HEK293 (cell line): ENCODE results near the gene SLC39A10.
"Not testable (repeated sequence)": the region's sequence is repeated elsewhere in the genome, so short reads cannot be mapped to it uniquely, and the experiment has no call there.

Experiments used
- CTCF ChIA-PET: fragments of 350-600 bp; formaldehyde crosslinking; extraction: SDS; loops from one replicate; lab custom pipeline; 2021; ENCODE audit warnings: antibody characterized with exemption; lab: Yijun Ruan, JAX
- POLR2A ChIA-PET: fragments of 300-600 bp; formaldehyde crosslinking; extraction: SDS; loops from one replicate; lab custom pipeline; 2020; ENCODE audit warnings: antibody characterized with exemption, inconsistent platforms; lab: Yijun Ruan, JAX
- H3K27ac ChIP-seq: fragments of 200-500 bp; sonication (Bioruptor generic); 2 replicates; pipeline ENCODE4 v1.5.1; 2014; ENCODE audit warnings: low read depth, low read length, control low read depth, inconsistent platforms; ENCODE audit errors: extremely low read depth
- H3K36me3 ChIP-seq, 2 experiments: fragments of 200-500 bp in 1 of 2; sonication (Bioruptor generic) in 1 of 2; 1 replicate in 1 of 2; 2 replicates in 1 of 2; pipeline ENCODE4 v1.5.1; 2014 to 2017; ENCODE audit warnings: inconsistent platforms in 2 of 2, low read length in 2 of 2; ENCODE audit not compliant: control insufficient read depth in 2 of 2, insufficient read depth in 1 of 2
- H3K4me1 ChIP-seq: fragments of 200-500 bp; sonication (Bioruptor generic); 2 replicates; pipeline ENCODE4 v1.5.1; 2014; ENCODE audit warnings: mild to moderate bottlenecking, low read length, inconsistent platforms; ENCODE audit not compliant: control insufficient read depth, insufficient read depth
- H3K4me3 ChIP-seq: 2 replicates; pipeline ENCODE4 v1.5.1; 2011; ENCODE audit warnings: low read depth, mild to moderate bottlenecking, control low read depth, low read length, moderate library complexity
- H3K9me3 ChIP-seq: fragments of 200-500 bp; sonication (Bioruptor generic); 2 replicates; pipeline ENCODE4 v1.5.1; 2014; ENCODE audit warnings: low read depth, low read length, inconsistent platforms; ENCODE audit not compliant: control insufficient read depth, insufficient read depth
- ZFP41 ChIP-seq: fragments of 450-650 bp; formaldehyde crosslinking; IDR thresholded peaks from 2 replicates; pipeline ENCODE4 v1.5.1; 2016; ENCODE audit warnings: missing biosample characterization, missing genetic modification characterization, borderline replicate concordance
- ZNF174 ChIP-seq: fragments of 450-650 bp; formaldehyde crosslinking; IDR thresholded peaks from 2 replicates; pipeline ENCODE4 v1.5.0; 2017; ENCODE audit warnings: missing biosample characterization, mild to moderate bottlenecking, missing genetic modification characterization
- ZNF214 ChIP-seq: fragments of 450-650 bp; formaldehyde crosslinking; IDR thresholded peaks from 2 replicates; pipeline ENCODE4 v1.5.1; 2017; ENCODE audit warnings: missing biosample characterization, mild to moderate bottlenecking, missing genetic modification characterization, borderline replicate concordance
- ZNF274 ChIP-seq, 2 experiments: fragments of 200-500 bp in 1 of 2; fragments of 450-650 bp in 1 of 2; sonication (Bioruptor generic) in 1 of 2; formaldehyde crosslinking in 1 of 2; IDR thresholded peaks; 2 replicates each; pipeline versions ENCODE4 v1.5.1 to v1.6.1; 2014 to 2016; ENCODE audit warnings: borderline replicate concordance in 1 of 2, inconsistent platforms in 1 of 2, low read length in 1 of 2, missing biosample characterization in 1 of 2, missing genetic modification characterization in 1 of 2
- ZNF391 ChIP-seq: fragments of 450-650 bp; formaldehyde crosslinking; IDR thresholded peaks from 2 replicates; pipeline ENCODE4 v1.5.1; 2016; ENCODE audit warnings: low read depth, missing biosample characterization, missing genetic modification characterization, borderline replicate concordance
- ZNF529 ChIP-seq: fragments of 450-650 bp; formaldehyde crosslinking; IDR thresholded peaks from 2 replicates; pipeline ENCODE4 v1.5.1; 2017; ENCODE audit warnings: missing genetic modification characterization, missing biosample characterization; ENCODE audit not compliant: insufficient replicate concordance
- ZNF658 ChIP-seq: fragments of 450-650 bp; formaldehyde crosslinking; IDR thresholded peaks from 2 replicates; pipeline ENCODE4; 2016; ENCODE audit warnings: missing biosample characterization, missing genetic modification characterization
- ZNF701 ChIP-seq: fragments of 450-650 bp; formaldehyde crosslinking; IDR thresholded peaks from 2 replicates; pipeline ENCODE4 v1.5.1; 2016; ENCODE audit warnings: missing biosample characterization, missing genetic modification characterization
- ZNF768 ChIP-seq: fragments of 450-650 bp; formaldehyde crosslinking; IDR thresholded peaks from 2 replicates; pipeline ENCODE4 v1.5.1; 2018; ENCODE audit warnings: missing biosample characterization, mild to moderate bottlenecking, missing genetic modification characterization
- ZNF785 ChIP-seq: fragments of 450-650 bp; formaldehyde crosslinking; IDR thresholded peaks from 2 replicates; pipeline ENCODE4 v1.5.1; 2016; ENCODE audit warnings: missing biosample characterization, missing genetic modification characterization
- ZNF791 ChIP-seq: fragments of 450-650 bp; formaldehyde crosslinking; IDR thresholded peaks from 2 replicates; pipeline ENCODE4 v1.5.1; 2016; ENCODE audit warnings: missing biosample characterization, missing genetic modification characterization
- ZNF843 ChIP-seq: fragments of 450-650 bp; formaldehyde crosslinking; IDR thresholded peaks from 2 replicates; pipeline ENCODE4 v1.5.1; 2016; ENCODE audit warnings: missing biosample characterization, missing genetic modification characterization
- TF ChIP-seq, protein P1 (sequence below): fragments of 450-650 bp; formaldehyde crosslinking; IDR thresholded peaks from 2 replicates; pipeline ENCODE4 v1.5.1; 2016; ENCODE audit warnings: missing biosample characterization, missing genetic modification characterization
- TF ChIP-seq, protein P2 (sequence below): fragments of 450-650 bp; formaldehyde crosslinking; IDR thresholded peaks from 2 replicates; pipeline ENCODE4 v1.5.1; 2016; ENCODE audit warnings: missing biosample characterization, missing genetic modification characterization
- TF ChIP-seq, protein P3 (sequence below): fragments of 450-650 bp; formaldehyde crosslinking; IDR thresholded peaks from 2 replicates; pipeline ENCODE4 v1.5.1; 2016; ENCODE audit warnings: missing biosample characterization, missing genetic modification characterization
- TF ChIP-seq, protein P4 (sequence below): fragments of 450-650 bp; formaldehyde crosslinking; IDR thresholded peaks from 2 replicates; pipeline ENCODE4 v1.5.1; 2016; ENCODE audit warnings: missing biosample characterization, missing genetic modification characterization, low read depth
- TF ChIP-seq, protein P5 (sequence below): fragments of 450-650 bp; formaldehyde crosslinking; IDR thresholded peaks from 2 replicates; pipeline ENCODE4 v1.5.1; 2017; ENCODE audit warnings: missing biosample characterization, missing genetic modification characterization

SLC39A10 gene

DNA sequence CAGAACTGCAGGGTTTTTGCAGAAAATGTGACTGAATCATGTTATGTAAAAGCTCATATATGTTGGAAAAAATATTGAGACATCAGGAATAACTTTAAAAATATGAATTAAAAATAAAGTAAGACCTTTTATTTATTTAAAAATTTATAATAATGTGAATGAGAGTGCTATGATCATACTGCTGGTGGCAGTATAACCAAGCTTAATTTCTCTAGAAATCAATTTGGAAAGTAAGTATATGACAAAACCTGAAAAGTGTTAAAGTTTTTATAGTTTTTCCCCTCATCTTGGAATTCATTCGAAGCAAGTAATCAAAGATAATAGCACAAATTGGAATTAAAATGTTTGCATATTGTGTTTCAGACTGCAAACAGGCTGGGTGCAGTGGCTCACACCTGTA is 7.5 kb downstream of the SLC39A10 start (continued):
- TF ChIP-seq, protein P1, sequence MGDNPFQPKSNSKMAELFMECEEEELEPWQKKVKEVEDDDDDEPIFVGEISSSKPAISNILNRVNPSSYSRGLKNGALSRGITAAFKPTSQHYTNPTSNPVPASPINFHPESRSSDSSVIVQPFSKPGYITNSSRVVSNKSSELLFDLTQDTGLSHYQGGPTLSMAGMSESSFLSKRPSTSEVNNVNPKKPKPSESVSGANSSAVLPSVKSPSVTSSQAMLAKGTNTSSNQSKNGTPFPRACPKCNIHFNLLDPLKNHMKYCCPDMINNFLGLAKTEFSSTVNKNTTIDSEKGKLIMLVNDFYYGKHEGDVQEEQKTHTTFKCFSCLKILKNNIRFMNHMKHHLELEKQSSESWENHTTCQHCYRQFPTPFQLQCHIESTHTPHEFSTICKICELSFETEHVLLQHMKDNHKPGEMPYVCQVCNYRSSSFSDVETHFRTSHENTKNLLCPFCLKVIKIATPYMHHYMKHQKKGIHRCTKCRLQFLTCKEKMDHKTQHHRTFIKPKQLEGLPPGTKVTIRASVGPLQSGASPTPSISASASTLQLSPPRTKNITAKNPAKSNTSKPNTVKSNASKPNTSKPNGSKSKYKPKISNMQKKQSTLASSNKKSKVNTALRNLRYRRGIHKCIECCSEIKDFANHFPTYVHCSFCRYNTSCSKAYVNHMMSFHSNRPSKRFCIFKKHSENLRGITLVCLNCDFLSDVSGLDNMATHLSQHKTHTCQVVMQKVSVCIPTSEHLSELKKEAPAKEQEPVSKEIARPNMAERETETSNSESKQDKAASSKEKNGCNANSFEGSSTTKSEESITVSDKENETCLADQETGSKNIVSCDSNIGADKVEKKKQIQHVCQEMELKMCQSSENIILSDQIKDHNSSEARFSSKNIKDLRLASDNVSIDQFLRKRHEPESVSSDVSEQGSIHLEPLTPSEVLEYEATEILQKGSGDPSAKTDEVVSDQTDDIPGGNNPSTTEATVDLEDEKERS (tag by site-specific recombination): no peak
- TF ChIP-seq, protein P2, sequence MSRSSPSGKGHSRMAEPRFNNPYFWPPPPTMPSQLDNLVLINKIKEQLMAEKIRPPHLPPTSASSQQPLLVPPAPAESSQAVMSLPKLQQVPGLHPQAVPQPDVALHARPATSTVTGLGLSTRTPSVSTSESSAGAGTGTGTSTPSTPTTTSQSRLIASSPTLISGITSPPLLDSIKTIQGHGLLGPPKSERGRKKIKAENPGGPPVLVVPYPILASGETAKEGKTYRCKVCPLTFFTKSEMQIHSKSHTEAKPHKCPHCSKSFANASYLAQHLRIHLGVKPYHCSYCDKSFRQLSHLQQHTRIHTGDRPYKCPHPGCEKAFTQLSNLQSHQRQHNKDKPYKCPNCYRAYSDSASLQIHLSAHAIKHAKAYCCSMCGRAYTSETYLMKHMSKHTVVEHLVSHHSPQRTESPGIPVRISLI (tag by site-specific recombination): no peak
- TF ChIP-seq ZNF529 (tag by site-specific recombination) (no peak), ZNF174 (tag by site-specific recombination) (no peak)

DNA sequence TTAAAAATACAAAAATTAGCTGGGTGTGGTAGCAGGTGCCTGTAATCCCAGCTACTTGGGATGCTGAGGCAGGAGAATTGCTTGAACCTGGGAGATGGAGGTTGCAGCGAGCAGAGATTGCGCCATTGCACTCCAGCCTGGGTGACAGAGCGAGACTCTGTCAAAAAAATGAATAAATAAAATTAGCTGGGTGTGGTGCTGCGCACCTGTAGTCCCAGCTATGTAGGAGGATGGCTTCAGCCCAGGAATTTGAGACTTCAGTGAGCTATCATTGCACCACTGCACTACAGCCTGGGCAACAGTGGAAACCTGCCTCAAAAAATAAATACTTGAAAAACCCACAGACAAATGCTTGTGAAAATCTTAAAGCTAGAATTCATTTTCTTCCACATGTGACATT is 8.1 kb downstream of the SLC39A10 start:
- H3K36me3 ChIP-seq, H3K9me3 ChIP-seq, H3K4me3 ChIP-seq, H3K27ac ChIP-seq, H3K4me1 ChIP-seq: not testable (repeated sequence)
- ChIA-PET CTCF (interaction anchor here (1.2 to 2.1 kb wide), 5 partner anchors 89 to 402 kb away, joined by 3 to 11 read pairs (median 8); partner anchors contain the start of gene DNAH7), POLR2A (interaction anchor here (2.0 kb wide), 1 partner anchor 8 kb away, joined by 7 read pairs; the partner anchor contains the start of gene SLC39A10)

DNA sequence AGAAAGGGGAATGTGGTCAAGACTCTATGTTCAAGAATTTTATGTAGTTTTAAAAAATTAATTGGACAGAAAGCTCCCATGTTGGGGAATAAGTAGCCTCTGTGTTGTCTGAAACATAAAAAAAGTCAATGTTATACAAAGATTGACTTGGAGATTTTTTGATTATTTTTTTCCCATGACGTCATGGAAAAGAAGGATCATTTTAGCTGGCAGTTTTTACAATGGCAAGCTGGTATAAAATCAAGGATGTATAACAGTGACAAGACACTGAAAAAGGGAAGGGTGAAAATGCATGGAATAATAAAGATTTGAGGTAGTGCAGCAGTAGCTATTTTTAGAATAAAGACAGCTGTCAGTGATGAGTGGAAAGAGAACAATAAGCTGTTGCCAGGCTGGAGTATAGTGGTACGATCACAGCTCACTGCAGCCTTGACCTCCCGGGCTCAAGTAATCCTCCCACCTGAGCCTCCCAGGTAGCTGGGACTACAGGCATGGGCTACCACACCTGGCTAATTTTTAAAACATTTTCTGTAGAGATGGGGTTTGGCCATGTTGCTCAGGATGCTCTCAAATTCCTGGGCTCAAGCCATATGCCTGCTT is 9.2 kb downstream of the SLC39A10 start:
- ChIA-PET POLR2A (interaction anchor here (2.0 kb wide), 1 partner anchor 9 kb away, joined by 7 read pairs; the partner anchor contains the start of gene SLC39A10), CTCF (interaction anchor here (0.6 to 2.1 kb wide), 8 partner anchors 90 to 401 kb away, joined by 3 to 11 read pairs (median 4); partner anchors contain the start of gene DNAH7)
- no peaks in the 10 kb centered on the region for H3K36me3 ChIP-seq
- no peak overlapping the region for H3K4me3 ChIP-seq
- peaks cover 3% of the 10 kb centered on the region; the same call in 1 of the 2 replicates for H3K4me1 ChIP-seq
- no peak for TF ChIP-seq ZNF768 (tag by site-specific recombination)
- no peak for TF ChIP-seq ZNF785
- TF ChIP-seq ZNF391 (tag by site-specific recombination): no peak
- TF ChIP-seq ZNF214 (tag by site-specific recombination): no peak
- no peak for TF ChIP-seq ZNF843 (tag by site-specific recombination)
- TF ChIP-seq, protein P3, sequence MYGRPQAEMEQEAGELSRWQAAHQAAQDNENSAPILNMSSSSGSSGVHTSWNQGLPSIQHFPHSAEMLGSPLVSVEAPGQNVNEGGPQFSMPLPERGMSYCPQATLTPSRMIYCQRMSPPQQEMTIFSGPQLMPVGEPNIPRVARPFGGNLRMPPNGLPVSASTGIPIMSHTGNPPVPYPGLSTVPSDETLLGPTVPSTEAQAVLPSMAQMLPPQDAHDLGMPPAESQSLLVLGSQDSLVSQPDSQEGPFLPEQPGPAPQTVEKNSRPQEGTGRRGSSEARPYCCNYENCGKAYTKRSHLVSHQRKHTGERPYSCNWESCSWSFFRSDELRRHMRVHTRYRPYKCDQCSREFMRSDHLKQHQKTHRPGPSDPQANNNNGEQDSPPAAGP: no peak
- TF ChIP-seq, protein P4, sequence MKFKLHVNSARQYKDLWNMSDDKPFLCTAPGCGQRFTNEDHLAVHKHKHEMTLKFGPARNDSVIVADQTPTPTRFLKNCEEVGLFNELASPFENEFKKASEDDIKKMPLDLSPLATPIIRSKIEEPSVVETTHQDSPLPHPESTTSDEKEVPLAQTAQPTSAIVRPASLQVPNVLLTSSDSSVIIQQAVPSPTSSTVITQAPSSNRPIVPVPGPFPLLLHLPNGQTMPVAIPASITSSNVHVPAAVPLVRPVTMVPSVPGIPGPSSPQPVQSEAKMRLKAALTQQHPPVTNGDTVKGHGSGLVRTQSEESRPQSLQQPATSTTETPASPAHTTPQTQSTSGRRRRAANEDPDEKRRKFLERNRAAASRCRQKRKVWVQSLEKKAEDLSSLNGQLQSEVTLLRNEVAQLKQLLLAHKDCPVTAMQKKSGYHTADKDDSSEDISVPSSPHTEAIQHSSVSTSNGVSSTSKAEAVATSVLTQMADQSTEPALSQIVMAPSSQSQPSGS (tag by site-specific recombination): peak; percentile 80
- H3K27ac ChIP-seq: no peak overlapping the region
- H3K9me3 ChIP-seq: no peaks in the 10 kb centered on the region

DNA sequence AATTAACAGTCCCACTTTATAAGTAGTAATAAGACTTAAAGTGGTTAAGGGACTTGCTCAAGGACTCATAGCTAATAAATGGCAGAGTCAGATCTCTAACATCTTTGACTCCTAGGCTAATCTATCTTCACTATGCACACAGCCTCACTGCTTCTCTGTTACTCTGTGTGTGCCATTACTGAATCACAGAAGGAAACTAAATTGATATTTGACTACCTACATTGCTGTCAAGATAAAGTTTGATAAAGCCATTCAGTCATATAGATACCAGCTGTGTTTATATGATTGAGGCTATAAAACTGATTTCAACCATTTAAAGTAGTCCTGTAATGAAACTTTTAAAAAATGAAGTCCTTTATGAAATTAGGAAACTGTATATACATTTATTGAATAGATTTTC is 10.9 kb downstream of the SLC39A10 start:
- Histone ChIP-seq H3K9me3 (no peaks in the 10 kb centered on the region), H3K27ac (no peak overlapping the region), H3K36me3 (no peaks in the 10 kb centered on the region), H3K4me3 (no peak overlapping the region), H3K4me1 (peaks cover 3% of the 10 kb centered on the region; the same call in 1 of the 2 replicates)
- POLR2A ChIA-PET: no interaction called here
- CTCF ChIA-PET: interaction anchor here (1.0 kb wide), 1 partner anchor 399 kb away, joined by 3 read pairs; no protein-coding TSS in a partner anchor
- TF ChIP-seq ZNF701 (no peak), ZNF658 (tag by site-specific recombination) (no peak), ZNF791 (no peak), ZNF274 (IDR thresholded peaks at IDR 0.05; ENCODE audit: low read length) (no peak), ZNF274 (tag by site-specific recombination; IDR thresholded peaks at IDR 0.05; ENCODE audit: borderline replicate concordance) (no peak), ZFP41 (tag by site-specific recombination) (no peak)
- TF ChIP-seq, protein P5, sequence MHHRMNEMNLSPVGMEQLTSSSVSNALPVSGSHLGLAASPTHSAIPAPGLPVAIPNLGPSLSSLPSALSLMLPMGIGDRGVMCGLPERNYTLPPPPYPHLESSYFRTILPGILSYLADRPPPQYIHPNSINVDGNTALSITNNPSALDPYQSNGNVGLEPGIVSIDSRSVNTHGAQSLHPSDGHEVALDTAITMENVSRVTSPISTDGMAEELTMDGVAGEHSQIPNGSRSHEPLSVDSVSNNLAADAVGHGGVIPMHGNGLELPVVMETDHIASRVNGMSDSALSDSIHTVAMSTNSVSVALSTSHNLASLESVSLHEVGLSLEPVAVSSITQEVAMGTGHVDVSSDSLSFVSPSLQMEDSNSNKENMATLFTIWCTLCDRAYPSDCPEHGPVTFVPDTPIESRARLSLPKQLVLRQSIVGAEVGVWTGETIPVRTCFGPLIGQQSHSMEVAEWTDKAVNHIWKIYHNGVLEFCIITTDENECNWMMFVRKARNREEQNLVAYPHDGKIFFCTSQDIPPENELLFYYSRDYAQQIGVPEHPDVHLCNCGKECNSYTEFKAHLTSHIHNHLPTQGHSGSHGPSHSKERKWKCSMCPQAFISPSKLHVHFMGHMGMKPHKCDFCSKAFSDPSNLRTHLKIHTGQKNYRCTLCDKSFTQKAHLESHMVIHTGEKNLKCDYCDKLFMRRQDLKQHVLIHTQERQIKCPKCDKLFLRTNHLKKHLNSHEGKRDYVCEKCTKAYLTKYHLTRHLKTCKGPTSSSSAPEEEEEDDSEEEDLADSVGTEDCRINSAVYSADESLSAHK: no peak
